BE2C (cell line): Measurements from ENCODE around the gene C14orf132.

Source experiments
- DNase-seq: peaks from one replicate; pipeline ENCODE4 v3.0.0-alpha.2; 2020
- H3K27me3 ChIP-seq: fragments of 250-450 bp; sonication (Bioruptor Pico); 2 replicates; pipeline ENCODE4 v1.5.1; 2020; ENCODE audit warnings: mild to moderate bottlenecking
- H3K36me3 ChIP-seq: fragments of 250-450 bp; sonication (Bioruptor Pico); 2 replicates; pipeline ENCODE4 v1.5.1; 2020; ENCODE audit warnings: mild to moderate bottlenecking
- H3K4me1 ChIP-seq: fragments of 250-450 bp; sonication (Bioruptor Pico); 2 replicates; pipeline ENCODE4 v1.5.1; 2020
- H3K4me3 ChIP-seq: 2 replicates; pipeline ENCODE4 v1.5.1; 2011; ENCODE audit warnings: low read depth, low read length
- H3K9me3 ChIP-seq: fragments of 250-450 bp; sonication (Bioruptor Pico); 2 replicates; pipeline ENCODE4 v1.5.1; 2020
- CTCF ChIP-seq: IDR thresholded peaks from 2 replicates; pipeline ENCODE4 v1.5.1; 2012; ENCODE audit warnings: mild to moderate bottlenecking, low read depth, low read length

The C14orf132 gene

GRCh38 chr14:96035456-96035855 lies 3.7 kb upstream of the C14orf132 start:
- Histone ChIP-seq H3K27me3 (no peaks in the 10 kb centered on the region), H3K36me3 (no peaks in the 10 kb centered on the region), H3K9me3 (no peaks in the 10 kb centered on the region), H3K4me3 (no peak overlapping the region), H3K4me1 (no peaks in the 10 kb centered on the region)
- no peak for DNase-seq
- TF ChIP-seq CTCF = no peak

GRCh38 chr14:96037891-96038557 lies 1.1 kb upstream of the C14orf132 start:
- Histone ChIP-seq H3K4me1 (no peaks in the 10 kb centered on the region), H3K9me3 (no peaks in the 10 kb centered on the region), H3K36me3 (peaks cover 11% of the 10 kb centered on the region), H3K4me3 (no peak overlapping the region), H3K27me3 (no peaks in the 10 kb centered on the region)
- no peak for TF ChIP-seq CTCF
- DNase-seq = peak; percentile 41

GRCh38 chr14:96038558-96038919 lies 623 bp upstream of the C14orf132 start:
- H3K27me3 ChIP-seq = no peaks in the 10 kb centered on the region

GRCh38 chr14:96039633-96040311 lies 610 bp downstream of the C14orf132 start:
- no peaks in the 10 kb centered on the region for H3K27me3 ChIP-seq
- peaks cover 11% of the 10 kb centered on the region for H3K36me3 ChIP-seq
- no peaks in the 10 kb centered on the region for H3K9me3 ChIP-seq
- peak; percentile 34 for TF ChIP-seq CTCF
- peak; percentile 65 for DNase-seq
- peak overlapping the region; percentile 75 for H3K4me3 ChIP-seq
- peaks cover 3% of the 10 kb centered on the region; the same call in 1 of the 2 replicates for H3K4me1 ChIP-seq

More at GRCh38 chr14:96038558-96038919, 623 bp upstream of the C14orf132 start:
- no peak for DNase-seq
- H3K4me1 ChIP-seq = no peaks in the 10 kb centered on the region
- H3K36me3 ChIP-seq = peaks cover 11% of the 10 kb centered on the region
- H3K9me3 ChIP-seq = no peaks in the 10 kb centered on the region
- TF ChIP-seq CTCF = no peak
- peak overlapping the region; percentile 75 for H3K4me3 ChIP-seq

- peak overlapping the region; percentile 75 for H3K4me3 ChIP-seq
- TF ChIP-seq CTCF = no peak
- DNase-seq = no peak
- peaks cover 14% of the 10 kb centered on the region for H3K36me3 ChIP-seq
- H3K4me1 ChIP-seq = peaks cover 3% of the 10 kb centered on the region; the same call in 1 of the 2 replicates
- no peaks in the 10 kb centered on the region for H3K27me3 ChIP-seq
- no peaks in the 10 kb centered on the region for H3K9me3 ChIP-seq
Observed at GRCh38 chr14:96040828-96041371, 1.7 kb downstream of the C14orf132 start.
